ENCODE measurements around the gene OR56B1. TPM values are rescaled to one million over a fixed set of nuclear protein-coding genes. Genes with fewer than 3 reads are reported as not detected.
"Not testable (repeated sequence)": the region's sequence is repeated elsewhere in the genome, so short reads cannot be mapped to it uniquely, and the experiment has no call there.

OR56B1 gene
- total and polyA plus RNA-seq, 7 donors, result not detected

- H3K36me3 ChIP-seq (ENCODE audit: insufficient read depth in 1 of 2, low read depth in 1 of 2), result no peaks in the 10 kb centered on the region
- H3K4me3 ChIP-seq, result peak overlapping the region; percentile 62
- H3K4me1 ChIP-seq, result no peaks in the 10 kb centered on the region
- ATAC-seq, result peak in 1 of 4 donors; percentile 22
- TF ChIP-seq CTCF (IDR thresholded peaks at IDR 0.05), result no peak
- H3K27me3 ChIP-seq (ENCODE audit: insufficient read depth in 3 of 3, low read length in 2 of 3), result no peaks in the 10 kb centered on the region
- no peak for DNase-seq
- intact Hi-C loops (cut with DNase I), result loop anchor here in 1 of 2 donors (5.0 kb wide), 1 partner anchor 63 kb away; the partner anchor contains the start of gene TRIM34
- 11 to 42% (median 17%) methylated on average over 5 of the region's 5 CpGs for WGBS, 3 donors
- peak overlapping the region; percentile 68 for H3K27ac ChIP-seq
- no peaks in the 10 kb centered on the region for H3K9me3 ChIP-seq
These were observed 45.5 kb upstream of the OR56B1 start for GRCh38 chr11:5690736-5691135.

- H3K27me3 ChIP-seq (ENCODE audit: insufficient read depth in 3 of 3, low read length in 2 of 3); ATAC-seq; H3K4me1 ChIP-seq; H3K36me3 ChIP-seq (ENCODE audit: insufficient read depth in 1 of 2, low read depth in 1 of 2); H3K9me3 ChIP-seq; DNase-seq: not testable (repeated sequence)
- WGBS, 3 donors, result 44 to 74% (median 51%) methylated on average over 12 of the region's 12 CpGs
- Histone ChIP-seq H3K4me3 (peak overlapping the region; percentile 62), H3K27ac (peak overlapping the region; percentile 68)
- intact Hi-C loops (cut with DNase I), result loop anchor here in 1 of 2 donors (5.0 kb wide), 1 partner anchor 64 kb away; the partner anchor contains the start of gene TRIM34
These were observed 44.8 kb upstream of the OR56B1 start for GRCh38 chr11:5691238-5691963.

GRCh38 chr11:5691964-5692361 is 44.3 kb upstream of the OR56B1 start:
- H3K27me3 ChIP-seq (ENCODE audit: insufficient read depth in 3 of 3, low read length in 2 of 3), result no peaks in the 10 kb centered on the region
- no peak for TF ChIP-seq CTCF (IDR thresholded peaks at IDR 0.05)
- DNase-seq (no peak), ATAC-seq (no peak)
- no peaks in the 10 kb centered on the region for H3K36me3 ChIP-seq (ENCODE audit: insufficient read depth in 1 of 2, low read depth in 1 of 2)
- H3K9me3 ChIP-seq, result no peaks in the 10 kb centered on the region
- no peaks in the 10 kb centered on the region for H3K4me1 ChIP-seq
- intact Hi-C loops (cut with DNase I), result loop anchor here in 1 of 2 donors (5.0 kb wide), 1 partner anchor 65 kb away; the partner anchor contains the start of gene TRIM34
- no peak overlapping the region for H3K27ac ChIP-seq
- 58 to 66% (median 61%) methylated on average over 3 of the region's 3 CpGs for WGBS, 3 donors
- peak overlapping the region; percentile 62 for H3K4me3 ChIP-seq

GRCh38 chr11:5694642-5695041 is 41.6 kb upstream of the OR56B1 start:
- H3K4me3 ChIP-seq, result no peak overlapping the region
- ATAC-seq (no peak), DNase-seq (no peak)
- no peak for TF ChIP-seq CTCF (IDR thresholded peaks at IDR 0.05)
- no peaks in the 10 kb centered on the region for H3K36me3 ChIP-seq (ENCODE audit: insufficient read depth in 1 of 2, low read depth in 1 of 2)
- WGBS, 3 donors, result 86 to 90% (median 89%) methylated on average over 1 of the region's 1 CpG
- H3K27me3 ChIP-seq (ENCODE audit: insufficient read depth in 3 of 3, low read length in 2 of 3), result no peaks in the 10 kb centered on the region
- H3K4me1 ChIP-seq, result no peaks in the 10 kb centered on the region
- H3K9me3 ChIP-seq, result no peaks in the 10 kb centered on the region
- H3K27ac ChIP-seq, result no peak overlapping the region
- intact Hi-C loops (cut with DNase I), result loop anchor here in 1 of 2 donors (5.0 kb wide), 1 partner anchor 67 kb away; the partner anchor contains the start of gene TRIM34

GRCh38 chr11:5695580-5695979 is 40.7 kb upstream of the OR56B1 start:
- no peaks in the 10 kb centered on the region for H3K4me1 ChIP-seq
- H3K4me3 ChIP-seq, result no peak overlapping the region
- ATAC-seq, result no peak
- intact Hi-C loops (cut with DNase I), result no loop called here
- no peaks in the 10 kb centered on the region for H3K36me3 ChIP-seq (ENCODE audit: insufficient read depth in 1 of 2, low read depth in 1 of 2)
- H3K9me3 ChIP-seq, result no peaks in the 10 kb centered on the region
- no peak overlapping the region for H3K27ac ChIP-seq
- no peaks in the 10 kb centered on the region for H3K27me3 ChIP-seq (ENCODE audit: insufficient read depth in 3 of 3, low read length in 2 of 3)
- no peak for DNase-seq
- 54 to 73% (median 70%) methylated on average over 1 of the region's 1 CpG for WGBS, 3 donors
- no peak for TF ChIP-seq CTCF (IDR thresholded peaks at IDR 0.05)

All from psoas muscle (tissue), 8 donors.